ENCODE results near the gene ZBTB7C.

DNA sequence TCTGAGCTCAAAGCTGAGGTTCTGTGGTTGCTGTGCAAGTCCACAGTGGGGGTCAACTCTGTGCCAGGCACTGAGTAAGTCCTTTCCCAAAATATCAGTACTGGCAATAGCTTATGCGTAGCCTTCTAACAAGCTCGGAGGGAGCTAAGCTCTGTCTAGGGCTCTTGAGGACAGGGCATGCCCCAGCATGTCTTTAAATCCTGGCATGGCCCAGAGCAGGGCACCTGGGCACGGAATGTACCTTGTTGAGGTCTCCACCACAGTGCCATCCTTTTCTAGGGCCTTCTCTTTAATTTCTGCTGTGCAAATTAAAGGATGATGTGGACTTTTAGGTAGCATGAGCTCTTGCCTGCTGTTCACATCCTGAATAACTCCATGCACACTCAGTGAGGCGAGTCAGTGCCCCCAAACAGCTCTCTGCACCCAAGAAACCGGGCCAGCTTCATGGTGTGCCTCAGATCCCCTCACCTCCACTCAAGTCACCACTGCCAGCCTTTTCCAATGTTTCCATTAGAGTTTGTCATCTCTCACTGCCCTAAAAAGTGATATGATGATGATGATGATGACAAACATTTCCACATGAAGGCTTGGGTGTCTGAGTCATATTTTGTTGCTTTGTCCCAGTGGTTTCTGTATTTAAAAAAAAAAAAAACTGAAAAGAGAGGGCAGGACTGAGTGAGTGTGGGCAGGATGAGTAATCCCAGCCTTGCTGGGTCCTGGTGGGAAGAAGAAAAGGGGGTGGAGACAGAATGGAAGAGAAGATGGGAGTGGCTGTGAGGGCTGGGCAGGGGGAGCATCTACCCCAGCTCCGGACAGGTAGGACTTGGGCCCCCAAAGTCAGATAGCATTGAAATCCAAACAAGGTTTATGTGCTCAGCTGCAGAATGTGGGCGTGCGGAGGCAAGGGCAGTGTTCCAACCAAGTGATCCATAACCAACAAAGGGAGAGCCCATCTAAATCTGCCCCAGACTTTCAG, 78.9 kb downstream of the ZBTB7C start:
- TF ChIP-seq, protein P1, sequence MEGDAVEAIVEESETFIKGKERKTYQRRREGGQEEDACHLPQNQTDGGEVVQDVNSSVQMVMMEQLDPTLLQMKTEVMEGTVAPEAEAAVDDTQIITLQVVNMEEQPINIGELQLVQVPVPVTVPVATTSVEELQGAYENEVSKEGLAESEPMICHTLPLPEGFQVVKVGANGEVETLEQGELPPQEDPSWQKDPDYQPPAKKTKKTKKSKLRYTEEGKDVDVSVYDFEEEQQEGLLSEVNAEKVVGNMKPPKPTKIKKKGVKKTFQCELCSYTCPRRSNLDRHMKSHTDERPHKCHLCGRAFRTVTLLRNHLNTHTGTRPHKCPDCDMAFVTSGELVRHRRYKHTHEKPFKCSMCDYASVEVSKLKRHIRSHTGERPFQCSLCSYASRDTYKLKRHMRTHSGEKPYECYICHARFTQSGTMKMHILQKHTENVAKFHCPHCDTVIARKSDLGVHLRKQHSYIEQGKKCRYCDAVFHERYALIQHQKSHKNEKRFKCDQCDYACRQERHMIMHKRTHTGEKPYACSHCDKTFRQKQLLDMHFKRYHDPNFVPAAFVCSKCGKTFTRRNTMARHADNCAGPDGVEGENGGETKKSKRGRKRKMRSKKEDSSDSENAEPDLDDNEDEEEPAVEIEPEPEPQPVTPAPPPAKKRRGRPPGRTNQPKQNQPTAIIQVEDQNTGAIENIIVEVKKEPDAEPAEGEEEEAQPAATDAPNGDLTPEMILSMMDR (conservative IDR thresholded peaks at IDR 0.05) = no peak
- no peak for TF ChIP-seq ZFX (IDR thresholded peaks at IDR 0.05)
